Stimulated activated CD4-positive, alpha-beta T cell treated with anti-CD3 and anti-CD28 coated beads, Interleukin-1b, Interleukin-23, amount 100 ng/mL, for 4 hours (primary cell): ENCODE results near the gene CHD3.

Experiments used
- DNase-seq, 2 donors: peaks; one replicate each; pipeline ENCODE4 v3.0.0-alpha.2; 2020; ENCODE audit warnings: low read depth in 2 of 2

Gene CHD3

GRCh38 chr17:7864995-7865650, 23.5 kb upstream of the CHD3 start:
- no peak for DNase-seq

- DNase-seq: no peak
Observed at GRCh38 chr17:7867881-7868329, 20.7 kb upstream of the CHD3 start.

- no peak for DNase-seq
Observed at GRCh38 chr17:7873051-7873450, 15.5 kb upstream of the CHD3 start.

GRCh38 chr17:7875804-7876370, 12.7 kb upstream of the CHD3 start:
- DNase-seq: no peak

- DNase-seq: no peak
Observed at GRCh38 chr17:7878234-7878633, 10.4 kb upstream of the CHD3 start.

GRCh38 chr17:7880076-7880868, 8.3 kb upstream of the CHD3 start:
- DNase-seq: no peak

GRCh38 chr17:7881276-7882054, 7.1 kb upstream of the CHD3 start:
- no peak for DNase-seq

- no peak for DNase-seq
Observed at GRCh38 chr17:7882068-7882467, 6.5 kb upstream of the CHD3 start.

- DNase-seq: no peak
Observed at GRCh38 chr17:7882629-7883028, 6.0 kb upstream of the CHD3 start.

- DNase-seq: no peak
Observed at GRCh38 chr17:7883781-7884386, 4.7 kb upstream of the CHD3 start.

- peak; percentile 44 to 45 for DNase-seq
Observed at GRCh38 chr17:7884581-7885366, 3.8 kb upstream of the CHD3 start.

- DNase-seq: peak; percentile 19 to 45
Observed at GRCh38 chr17:7885367-7886226, 3.0 kb upstream of the CHD3 start.

GRCh38 chr17:7886227-7887037, 2.2 kb upstream of the CHD3 start:
- DNase-seq: peak; percentile 31 to 37

GRCh38 chr17:7887038-7887481, 1.5 kb upstream of the CHD3 start:
- DNase-seq: no peak

- peak; percentile 77 to 85 for DNase-seq
Observed at GRCh38 chr17:7887482-7888183, 956 bp upstream of the CHD3 start.

GRCh38 chr17:7889166-7889955, 772 bp downstream of the CHD3 start:
- DNase-seq: no peak

GRCh38 chr17:7893187-7893880, 4.7 kb downstream of the CHD3 start:
- DNase-seq: no peak
